HEK293T (cell line): ENCODE measurements around the gene OS9.
"Not testable (repeated sequence)": the region's sequence is repeated elsewhere in the genome, so short reads cannot be mapped to it uniquely, and the experiment has no call there.

Source experiments
- CTCF ChIA-PET: fragments of 350-600 bp; formaldehyde crosslinking; extraction: SDS; loops from one replicate; lab custom pipeline; 2021; ENCODE audit warnings: antibody characterized with exemption, inconsistent platforms; lab: Yijun Ruan, JAX
- POLR2A ChIA-PET: fragments of 350-600 bp; formaldehyde crosslinking; extraction: SDS; loops from one replicate; lab custom pipeline; 2020; ENCODE audit warnings: antibody characterized with exemption, inconsistent platforms; lab: Yijun Ruan, JAX
- DNase-seq: peaks from one replicate; pipeline ENCODE4 v3.0.0; 2012; ENCODE audit warnings: mixed read lengths; ENCODE audit errors: extremely low spot score
- ARNT ChIP-seq: fragments of 450-650 bp; IDR thresholded peaks from 2 replicates; pipeline ENCODE4 v1.6.1; 2017; ENCODE audit warnings: mild to moderate bottlenecking
- BHLHE40 ChIP-seq: fragments of 450-650 bp; IDR thresholded peaks from 2 replicates; pipeline ENCODE4 v1.6.1; 2016; ENCODE audit warnings: mild to moderate bottlenecking, moderate library complexity, borderline replicate concordance
- CTBP1 ChIP-seq: fragments of 450-650 bp; IDR thresholded peaks from 2 replicates; pipeline ENCODE4 v1.6.1; 2016; ENCODE audit warnings: borderline replicate concordance
- ELF4 ChIP-seq: fragments of 450-650 bp; IDR thresholded peaks from 2 replicates; pipeline ENCODE4 v1.6.1; 2017; ENCODE audit warnings: antibody characterized with exemption
- FOXA1 ChIP-seq: fragments of 450-650 bp; IDR thresholded peaks from 2 replicates; pipeline ENCODE4 v1.6.1; 2016; ENCODE audit warnings: mild to moderate bottlenecking
- FOXK2 ChIP-seq: fragments of 450-650 bp; IDR thresholded peaks from 2 replicates; pipeline ENCODE4 v1.6.1; 2016; ENCODE audit warnings: mild to moderate bottlenecking
- FOXM1 ChIP-seq: fragments of 450-650 bp; IDR thresholded peaks from 2 replicates; pipeline ENCODE4 v1.6.1; 2017; ENCODE audit warnings: mild to moderate bottlenecking, borderline replicate concordance
- HDGF ChIP-seq: fragments of 450-650 bp; IDR thresholded peaks from 2 replicates; pipeline ENCODE4 v1.6.1; 2017; ENCODE audit warnings: antibody characterized with exemption, borderline replicate concordance
- L3MBTL2 ChIP-seq: fragments of 450-650 bp; conservative IDR thresholded peaks from 2 replicates; pipeline ENCODE4 v1.6.1; 2016; ENCODE audit warnings: mild to moderate bottlenecking
- LEF1 ChIP-seq: fragments of 450-650 bp; IDR thresholded peaks from 2 replicates; pipeline ENCODE4 v1.6.1; 2017; ENCODE audit warnings: mild to moderate bottlenecking, borderline replicate concordance
- NFRKB ChIP-seq: fragments of 450-650 bp; IDR thresholded peaks from 2 replicates; pipeline ENCODE4 v1.6.1; 2016; ENCODE audit warnings: mild to moderate bottlenecking, moderate library complexity
- SP1 ChIP-seq: fragments of 450-650 bp; IDR thresholded peaks from 2 replicates; pipeline ENCODE4 v1.6.1; 2017
- SUZ12 ChIP-seq: fragments of 450-650 bp; IDR thresholded peaks from 2 replicates; pipeline ENCODE4 v1.6.1; 2016; ENCODE audit warnings: mild to moderate bottlenecking
- TARDBP ChIP-seq: fragments of 450-650 bp; IDR thresholded peaks from 2 replicates; pipeline ENCODE4 v1.6.1; 2016
- ZNF384 ChIP-seq: fragments of 450-650 bp; IDR thresholded peaks from 2 replicates; pipeline ENCODE4 v1.6.1; 2016
- TF ChIP-seq, protein P1 (sequence below): fragments of 450-650 bp; IDR thresholded peaks from 2 replicates; pipeline ENCODE4 v1.6.1; 2016

Gene OS9

DNA sequence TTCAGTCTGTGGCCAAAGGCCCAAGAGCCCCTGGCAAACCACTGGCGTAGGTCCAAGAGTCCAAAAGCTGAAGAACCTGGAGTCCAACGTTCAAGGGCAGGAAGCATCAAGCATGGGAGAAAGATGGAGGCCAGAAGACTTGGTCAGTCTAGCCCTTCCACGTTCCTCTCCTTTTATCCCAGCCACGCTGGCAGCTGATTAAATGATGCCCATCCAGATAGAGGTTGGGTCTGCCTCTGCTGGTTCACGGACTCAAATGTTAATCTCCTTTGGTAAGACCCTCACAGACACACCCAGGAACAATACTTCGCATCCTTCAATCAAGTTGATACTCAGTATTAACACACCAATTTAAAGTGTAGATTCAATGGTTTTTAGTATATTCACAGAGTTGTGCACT, 21.1 kb upstream of the OS9 start:
- DNase-seq: no peak
- POLR2A ChIA-PET: interaction anchor here (0.6 kb wide), 1 partner anchor 82 kb away, joined by 3 read pairs; the partner anchor contains the start of gene PIP4K2C
- CTCF ChIA-PET: no interaction called here
- TF ChIP-seq SP1 (no peak), LEF1 (no peak)

DNA sequence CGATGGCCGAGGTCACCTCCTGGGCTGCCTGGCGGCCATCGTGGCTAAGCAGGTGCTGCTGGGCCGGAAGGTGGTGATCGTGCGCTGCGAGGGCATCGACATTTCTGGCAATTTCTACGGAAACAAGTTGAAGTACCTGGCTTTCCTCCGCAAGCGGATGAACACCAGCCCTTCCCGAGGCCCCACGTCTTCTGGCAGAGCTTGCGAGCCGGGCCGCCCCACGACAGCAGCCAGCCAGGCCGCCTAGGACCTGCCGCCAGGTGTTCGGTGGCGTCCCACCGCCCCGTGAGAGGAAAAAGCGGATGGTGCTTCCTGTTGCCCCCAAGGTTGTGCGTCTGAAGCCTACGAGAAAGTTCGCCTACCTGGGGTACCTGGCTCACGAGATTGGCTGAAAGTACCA, 19.2 kb upstream of the OS9 start:
- DNase-seq: no peak
- POLR2A ChIA-PET: no interaction called here
- CTCF ChIA-PET: no interaction called here
- TF ChIP-seq LEF1 (no peak), TARDBP (no peak), FOXK2 (no peak), L3MBTL2 (no peak), FOXA1 (no peak), SP1 (no peak), CTBP1 (no peak), SUZ12 (no peak), ZNF384 (no peak), ARNT (no peak), BHLHE40 (no peak), ELF4 (no peak), NFRKB (no peak), FOXM1 (no peak)
- TF ChIP-seq, protein P1, sequence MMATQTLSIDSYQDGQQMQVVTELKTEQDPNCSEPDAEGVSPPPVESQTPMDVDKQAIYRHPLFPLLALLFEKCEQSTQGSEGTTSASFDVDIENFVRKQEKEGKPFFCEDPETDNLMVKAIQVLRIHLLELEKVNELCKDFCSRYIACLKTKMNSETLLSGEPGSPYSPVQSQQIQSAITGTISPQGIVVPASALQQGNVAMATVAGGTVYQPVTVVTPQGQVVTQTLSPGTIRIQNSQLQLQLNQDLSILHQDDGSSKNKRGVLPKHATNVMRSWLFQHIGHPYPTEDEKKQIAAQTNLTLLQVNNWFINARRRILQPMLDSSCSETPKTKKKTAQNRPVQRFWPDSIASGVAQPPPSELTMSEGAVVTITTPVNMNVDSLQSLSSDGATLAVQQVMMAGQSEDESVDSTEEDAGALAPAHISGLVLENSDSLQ: no peak

DNA sequence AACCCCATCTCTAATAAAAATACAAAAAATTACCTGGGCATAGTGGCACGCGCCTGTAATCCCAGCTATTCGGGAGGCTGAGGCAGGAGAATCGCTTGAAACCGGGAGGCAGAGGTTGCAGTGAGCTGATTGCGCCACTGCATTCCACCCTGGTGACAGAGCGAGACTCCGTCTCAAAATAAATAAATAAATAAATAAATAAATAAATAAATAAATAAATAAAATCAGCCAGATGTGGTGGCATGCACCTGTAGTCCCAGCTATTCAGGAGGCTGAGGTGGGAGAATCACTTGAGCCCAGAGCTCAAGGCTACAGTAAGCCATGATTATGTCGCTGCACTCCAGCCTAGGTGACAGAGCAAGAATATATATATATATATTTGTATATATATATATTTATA, 16.0 kb upstream of the OS9 start:
- POLR2A ChIA-PET, DNase-seq: not testable (repeated sequence)
- CTCF ChIA-PET: interaction anchor here (0.8 to 2.1 kb wide), 2 partner anchors 15 to 676 kb away, joined by 3 to 5 read pairs; partner anchors contain the start of gene OS9

DNA sequence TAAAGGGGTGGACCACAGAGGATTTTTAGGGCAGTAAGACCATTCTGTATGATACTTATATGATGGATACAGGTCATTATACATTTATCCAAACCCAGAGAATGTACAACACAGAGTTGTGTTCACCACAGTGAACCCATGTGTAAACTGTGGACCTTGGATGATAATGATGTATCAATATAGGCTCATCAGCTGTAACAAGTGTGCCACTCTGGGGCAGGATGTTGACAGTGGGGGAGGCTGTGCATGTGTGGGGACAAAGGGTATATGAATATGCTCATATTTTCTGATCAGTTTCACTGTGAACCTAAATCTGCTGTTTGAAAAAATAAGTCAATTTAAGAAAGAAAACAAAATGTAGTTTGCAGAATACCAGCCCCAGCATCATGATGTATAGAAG, 14.2 kb upstream of the OS9 start:
- DNase-seq: no peak
- TF ChIP-seq FOXK2 (no peak), SUZ12 (no peak), LEF1 (no peak), SP1 (no peak), ELF4 (no peak), FOXM1 (no peak)
- TF ChIP-seq, protein P1: no peak
- POLR2A ChIA-PET: no interaction called here
- CTCF ChIA-PET: no interaction called here

DNA sequence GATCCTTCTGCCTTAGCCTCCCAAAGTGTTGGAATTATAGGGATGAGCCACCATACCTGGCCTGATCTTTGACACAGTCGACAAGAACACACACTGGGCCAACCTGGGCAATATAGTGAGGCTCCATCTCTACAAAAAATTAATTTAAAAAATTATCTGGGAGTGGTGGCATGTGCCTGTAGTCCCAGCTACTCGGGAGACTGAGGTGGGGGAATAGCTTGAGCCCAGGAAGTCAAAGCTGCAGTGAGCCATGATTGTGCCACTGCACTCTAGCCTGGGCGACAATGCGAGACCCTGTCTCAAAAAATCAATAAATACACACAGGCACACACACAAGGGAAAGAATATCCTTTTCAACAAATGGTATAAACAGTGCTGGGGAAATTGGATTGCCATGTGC, 6.1 kb upstream of the OS9 start:
- no peak for TF ChIP-seq NFRKB
- ChIA-PET CTCF (no interaction called here), POLR2A (no interaction called here)
- DNase-seq: no peak

DNA sequence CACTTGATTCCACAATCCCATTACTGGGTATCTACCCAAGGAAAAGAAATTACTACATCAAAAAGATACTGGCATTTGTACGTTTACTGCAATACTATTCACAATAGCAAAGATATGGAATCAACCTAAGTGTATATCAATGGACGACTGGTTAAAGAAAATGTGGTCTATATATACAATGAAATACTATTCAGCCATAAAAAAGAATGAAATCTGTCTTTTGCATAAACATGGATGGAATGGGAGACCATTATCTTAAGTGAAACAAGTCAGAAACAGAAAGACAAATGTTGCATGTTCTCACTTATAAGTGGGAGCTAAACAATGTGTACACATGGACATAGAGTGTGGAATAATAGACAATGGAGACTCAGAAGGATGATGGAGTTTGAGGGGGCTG, 5.0 kb upstream of the OS9 start:
- no peak for DNase-seq
- ChIA-PET CTCF (no interaction called here), POLR2A (interaction anchor here (0.9 kb wide), 1 partner anchor 37 kb away, joined by 3 read pairs; no protein-coding TSS in a partner anchor)
- TF ChIP-seq FOXK2: no peak
- TF ChIP-seq HDGF: no peak
- no peak for TF ChIP-seq NFRKB
- no peak for TF ChIP-seq SP1
- TF ChIP-seq CTBP1: no peak
- no peak for TF ChIP-seq SUZ12
- no peak for TF ChIP-seq ELF4
- TF ChIP-seq BHLHE40: no peak
- TF ChIP-seq FOXM1: no peak
- TF ChIP-seq, protein P1: no peak
- TF ChIP-seq ZNF384: no peak
- no peak for TF ChIP-seq ARNT
- no peak for TF ChIP-seq LEF1
- no peak for TF ChIP-seq FOXA1
- TF ChIP-seq L3MBTL2: no peak
- TF ChIP-seq TARDBP: no peak

DNA sequence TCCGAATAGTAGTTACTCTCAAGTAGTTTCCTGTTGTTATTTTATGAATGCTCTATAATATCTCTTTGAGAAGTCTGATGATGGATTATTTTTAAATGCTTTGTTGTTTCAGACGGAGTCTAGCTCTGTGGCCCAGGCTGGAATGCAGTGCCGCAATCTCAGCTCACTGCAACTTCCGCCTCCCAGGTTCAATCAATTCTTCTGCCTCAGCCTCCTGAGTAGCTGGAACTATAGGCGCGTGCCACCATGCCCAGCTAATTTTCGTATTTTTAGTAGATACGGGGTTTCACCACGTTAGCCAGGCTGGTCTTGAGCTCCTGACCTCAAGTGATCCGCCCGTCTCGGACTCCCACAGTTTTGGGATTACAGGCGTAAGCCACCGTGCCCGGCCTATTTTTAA, 1.4 kb upstream of the OS9 start:
- DNase-seq: no peak
- ChIA-PET POLR2A (no interaction called here), CTCF (interaction anchor here (1.2 to 1.5 kb wide), 2 partner anchors 16 to 48 kb away, joined by 3 to 5 read pairs; no protein-coding TSS in a partner anchor)
- TF ChIP-seq ARNT (no peak), CTBP1 (no peak), HDGF (no peak), ELF4 (no peak), FOXA1 (no peak), SP1 (no peak), NFRKB (no peak), BHLHE40 (no peak), TARDBP (no peak), SUZ12 (no peak), L3MBTL2 (no peak), LEF1 (no peak), FOXK2 (no peak), FOXM1 (no peak), ZNF384 (no peak)
- TF ChIP-seq, protein P1: no peak
